GM18873 (cell line): ENCODE data around the gene CCNE1.
A peak's percentile ranks its signal among the peaks of the same experiment; 100 is the strongest.
"Not testable (repeated sequence)": the region's sequence is repeated elsewhere in the genome, so short reads cannot be mapped to it uniquely, and the experiment has no call there.

Experiments
- ATAC-seq: cut with Tn5 transposase; IDR thresholded peaks from one replicate; pipeline ENCODE4 v1.9.1; 2021; ENCODE audit warnings: mild to moderate bottlenecking, moderate library complexity, moderate number of reproducible peaks; ENCODE audit not compliant: unreplicated experiment, low FRiP score

Gene CCNE1

GRCh38 chr19:29785955-29786589 is 25.7 kb upstream of the CCNE1 start:
- no peak for ATAC-seq

DNA sequence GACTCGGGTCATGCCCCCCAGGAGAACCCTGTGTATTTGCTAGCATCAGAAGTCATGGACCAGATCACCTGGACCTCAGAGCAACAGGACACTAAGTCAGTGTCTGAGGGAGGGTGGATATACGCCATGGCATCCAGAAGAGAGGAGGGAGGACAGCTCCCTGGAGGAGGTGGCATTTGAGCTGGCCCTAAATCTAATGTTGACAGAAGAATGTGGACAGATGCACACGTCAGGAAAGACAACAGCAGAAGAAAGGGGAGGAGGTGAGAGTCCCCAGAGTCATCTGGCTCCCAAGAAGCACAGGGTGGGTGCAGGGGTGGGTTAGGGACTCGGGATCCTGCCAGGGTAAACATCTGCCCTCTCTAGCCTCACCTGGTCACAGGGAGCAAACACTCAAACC is 24.5 kb upstream of the CCNE1 start:
- no peak for ATAC-seq

DNA sequence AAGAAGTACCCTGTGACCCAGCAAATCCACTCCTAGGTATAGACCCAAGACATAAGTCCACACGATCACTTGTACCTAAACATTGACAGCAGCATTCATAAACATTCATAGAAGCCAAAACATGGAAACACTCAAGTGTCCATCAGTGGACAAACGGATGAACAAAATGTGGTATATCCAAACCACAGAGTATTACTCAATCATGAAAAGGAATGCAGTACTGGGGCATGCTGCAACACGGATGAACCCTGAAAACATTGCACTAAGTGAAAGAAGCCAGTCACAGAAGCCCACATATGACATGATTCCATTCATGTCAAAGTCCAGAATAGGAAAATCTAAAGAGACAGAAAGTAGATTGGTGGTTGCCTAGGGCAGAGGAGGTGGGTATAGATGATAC is 22.8 kb upstream of the CCNE1 start:
- ATAC-seq = no peak

GRCh38 chr19:29793116-29793727 is 18.6 kb upstream of the CCNE1 start:
- no peak for ATAC-seq

GRCh38 chr19:29794490-29794889 is 17.3 kb upstream of the CCNE1 start:
- ATAC-seq = not testable (repeated sequence)

- no peak for ATAC-seq
Measured at GRCh38 chr19:29795461-29796172, 16.2 kb upstream of the CCNE1 start.

GRCh38 chr19:29796173-29796573 is 15.6 kb upstream of the CCNE1 start:
- ATAC-seq = no peak

- no peak for ATAC-seq
Measured at GRCh38 chr19:29798774-29799497, 12.9 kb upstream of the CCNE1 start.

DNA sequence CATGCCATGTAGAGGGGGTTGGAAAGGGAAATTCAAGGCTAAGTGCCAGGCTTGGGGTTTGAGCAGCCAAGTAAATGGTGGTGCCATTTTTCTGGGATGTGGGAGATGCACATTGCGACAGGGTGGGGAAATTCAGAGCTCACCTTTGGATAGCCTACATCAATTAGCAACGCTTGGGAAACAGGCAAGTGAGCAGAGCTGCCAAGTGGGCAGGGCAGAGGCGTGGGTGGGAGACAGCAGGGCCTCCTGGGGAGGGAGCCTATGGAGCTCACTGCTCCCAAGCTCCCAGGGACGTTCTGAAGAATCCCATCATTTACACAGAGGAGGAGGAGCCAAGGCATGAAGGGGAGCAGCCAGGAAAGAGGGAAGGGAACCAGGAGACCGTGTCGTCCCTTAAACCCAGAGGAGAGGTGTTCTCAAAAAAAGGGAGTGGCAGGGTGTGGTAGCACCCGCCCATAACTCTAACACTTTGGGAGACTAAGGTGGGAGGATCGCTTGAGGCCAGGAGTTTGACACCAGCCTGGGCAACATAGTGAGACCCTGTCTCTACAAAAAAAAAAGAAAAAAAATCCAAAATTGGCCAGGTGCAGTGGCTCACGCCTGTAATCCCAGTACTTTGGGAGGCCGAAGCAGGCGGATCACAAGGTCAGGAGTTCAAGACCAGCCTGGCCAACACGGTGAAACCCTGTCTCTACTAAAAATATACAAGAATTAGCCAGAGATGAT is 11.5 kb upstream of the CCNE1 start:
- no peak for ATAC-seq

GRCh38 chr19:29803951-29804350 is 7.8 kb upstream of the CCNE1 start:
- not testable (repeated sequence) for ATAC-seq

GRCh38 chr19:29804493-29804892 is 7.3 kb upstream of the CCNE1 start:
- peak; percentile 71 for ATAC-seq

GRCh38 chr19:29805031-29805965 is 6.5 kb upstream of the CCNE1 start:
- no peak for ATAC-seq

DNA sequence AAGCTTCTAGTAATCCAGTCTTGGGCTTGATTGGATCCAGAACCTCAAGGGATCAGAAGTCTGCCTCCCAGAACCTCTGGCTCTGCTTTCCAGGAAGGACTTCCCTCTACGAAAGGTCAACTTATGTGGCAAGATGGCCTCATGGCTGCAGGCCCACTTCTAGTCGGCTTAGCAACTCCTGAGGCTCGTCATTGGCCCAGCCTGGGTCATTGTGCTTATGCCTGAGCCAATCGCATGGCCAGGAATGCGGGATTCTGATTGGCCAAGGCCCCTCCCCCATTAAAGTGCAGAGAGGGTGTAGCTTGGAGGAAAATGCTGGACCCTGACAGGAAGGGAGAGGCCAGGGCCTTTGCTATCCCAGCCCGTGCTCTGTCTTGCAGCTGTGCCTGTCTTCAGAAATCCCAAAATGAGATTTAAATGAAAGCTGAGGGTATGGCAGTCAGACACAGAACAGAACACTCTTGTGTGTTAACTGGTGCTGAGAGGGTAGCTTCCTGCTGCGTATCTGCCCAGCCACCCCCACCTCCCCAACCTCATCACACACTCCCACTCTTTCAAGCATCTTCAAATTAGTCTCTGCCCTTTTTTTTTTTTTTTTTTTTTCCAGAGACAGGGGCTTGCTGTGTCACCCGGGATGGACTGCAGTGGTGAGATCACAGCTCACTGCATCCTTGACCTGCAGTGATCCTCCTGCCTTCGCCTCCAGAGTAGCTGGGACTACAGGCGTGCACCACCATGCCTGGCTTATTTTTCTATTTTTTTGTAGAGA is 5.5 kb upstream of the CCNE1 start:
- no peak for ATAC-seq

DNA sequence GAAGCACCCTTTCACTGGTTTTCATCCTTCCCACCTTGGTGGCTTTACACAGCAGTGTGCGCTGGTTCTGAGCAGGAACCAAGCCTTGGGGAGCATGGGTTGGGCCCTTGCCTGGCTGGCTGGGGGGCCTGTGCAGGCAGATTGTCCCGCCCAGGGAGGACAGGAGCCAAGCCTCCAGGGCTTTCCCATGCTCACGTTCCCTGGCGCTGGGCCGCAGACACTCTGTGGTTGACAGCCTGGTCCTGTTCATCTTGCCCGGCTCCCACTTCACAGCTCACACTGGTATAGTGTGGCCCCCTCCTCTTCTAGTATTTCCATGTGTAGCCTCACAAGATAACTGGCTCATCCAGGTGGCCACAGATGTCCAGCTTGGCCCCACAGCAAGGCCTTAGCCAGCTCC is 4.6 kb upstream of the CCNE1 start:
- ATAC-seq = no peak

GRCh38 chr19:29807870-29808405 is 3.9 kb upstream of the CCNE1 start:
- ATAC-seq = no peak

DNA sequence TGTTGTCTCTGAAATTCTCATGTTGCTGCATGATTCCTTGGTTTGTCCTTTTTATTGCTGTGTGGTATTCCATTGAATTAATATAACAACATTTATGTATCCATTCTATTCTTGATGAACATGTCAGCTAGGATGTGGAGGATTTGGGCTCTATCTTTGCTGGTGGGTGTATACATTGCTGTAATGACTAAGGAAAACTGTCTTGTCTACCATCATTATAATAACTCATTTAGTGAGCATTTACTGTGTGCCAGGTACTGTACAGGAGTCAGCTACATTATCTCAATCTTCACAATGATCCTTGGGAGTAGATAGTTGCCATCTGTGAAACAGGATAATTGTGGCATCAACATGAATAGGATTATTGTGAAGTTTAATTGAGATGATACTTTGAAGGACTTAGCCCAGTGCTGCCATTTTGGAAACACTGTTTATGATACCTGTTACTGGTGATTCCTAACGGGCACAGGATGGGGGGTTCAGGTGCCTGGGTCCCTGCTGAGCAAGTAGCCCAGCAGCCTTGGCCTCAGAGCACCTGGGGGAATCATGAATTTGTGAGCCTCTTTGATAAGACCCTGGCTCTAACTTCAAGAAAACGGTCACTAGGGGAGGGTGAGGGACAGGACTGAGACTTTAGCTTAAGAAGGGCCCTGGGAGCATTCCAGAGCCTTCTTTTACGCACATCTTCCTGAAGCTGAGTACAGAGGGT is 1.8 kb upstream of the CCNE1 start:
- ATAC-seq = no peak

- no peak for ATAC-seq
Measured at GRCh38 chr19:29810504-29810871, 1.3 kb upstream of the CCNE1 start.
